Endothelial cell of umbilical vein (primary cell): ENCODE data around the gene LOXL3.

ENCODE experiments used
- CTCF ChIP-seq, 2 donors: IDR thresholded peaks; 1 replicate in 1 of 2; 2 replicates in 1 of 2; pipeline ENCODE4 v1.5.1; 2011; ENCODE audit warnings: low read length in 2 of 2, mild to moderate bottlenecking in 2 of 2, moderate library complexity in 2 of 2, control low read depth in 1 of 2, inconsistent platforms in 1 of 2, low read depth in 1 of 2; ENCODE audit not compliant: insufficient read depth in 1 of 2; ENCODE audit errors: extremely low read depth in 1 of 2
- EZH2 ChIP-seq: IDR thresholded peaks from 2 replicates; pipeline ENCODE4 v1.6.1; 2012; ENCODE audit warnings: borderline replicate concordance, low read depth, mild to moderate bottlenecking, moderate library complexity, low read length, inconsistent platforms; ENCODE audit not compliant: severe bottlenecking
- FOS ChIP-seq: IDR thresholded peaks from 2 replicates; pipeline ENCODE4 v1.6.1; 2011; ENCODE audit warnings: mild to moderate bottlenecking, low read length, moderate library complexity, borderline replicate concordance; ENCODE audit not compliant: insufficient read depth
- GATA2 ChIP-seq: IDR thresholded peaks from 2 replicates; pipeline ENCODE4 v1.7.0; 2011; ENCODE audit warnings: low read depth, mild to moderate bottlenecking, moderate library complexity, mixed read lengths, low read length; ENCODE audit not compliant: insufficient read length, insufficient read depth
- JUN ChIP-seq: IDR thresholded peaks from 2 replicates; pipeline ENCODE4 v1.6.1; 2011; ENCODE audit warnings: borderline replicate concordance, low read depth; ENCODE audit not compliant: insufficient read length, insufficient read depth
- MYC ChIP-seq: IDR thresholded peaks from one replicate; pipeline ENCODE4 v1.6.1; 2011; ENCODE audit warnings: mild to moderate bottlenecking, low read depth, low read length
- POLR2A ChIP-seq: IDR thresholded peaks from 2 replicates; pipeline ENCODE4 v1.6.1; 2012; ENCODE audit warnings: low read depth, mild to moderate bottlenecking, control low read depth, low read length
- POLR2AphosphoS5 ChIP-seq: IDR thresholded peaks from 2 replicates; pipeline ENCODE4 v1.6.1; 2012; ENCODE audit warnings: low read depth, mild to moderate bottlenecking, control low read depth, low read length, moderate library complexity; ENCODE audit not compliant: insufficient read depth
- TF ChIP-seq, protein P1 (sequence below): IDR thresholded peaks from 2 replicates; pipeline ENCODE4 v1.6.1; 2011; ENCODE audit not compliant: insufficient read depth, insufficient read length

DNA sequence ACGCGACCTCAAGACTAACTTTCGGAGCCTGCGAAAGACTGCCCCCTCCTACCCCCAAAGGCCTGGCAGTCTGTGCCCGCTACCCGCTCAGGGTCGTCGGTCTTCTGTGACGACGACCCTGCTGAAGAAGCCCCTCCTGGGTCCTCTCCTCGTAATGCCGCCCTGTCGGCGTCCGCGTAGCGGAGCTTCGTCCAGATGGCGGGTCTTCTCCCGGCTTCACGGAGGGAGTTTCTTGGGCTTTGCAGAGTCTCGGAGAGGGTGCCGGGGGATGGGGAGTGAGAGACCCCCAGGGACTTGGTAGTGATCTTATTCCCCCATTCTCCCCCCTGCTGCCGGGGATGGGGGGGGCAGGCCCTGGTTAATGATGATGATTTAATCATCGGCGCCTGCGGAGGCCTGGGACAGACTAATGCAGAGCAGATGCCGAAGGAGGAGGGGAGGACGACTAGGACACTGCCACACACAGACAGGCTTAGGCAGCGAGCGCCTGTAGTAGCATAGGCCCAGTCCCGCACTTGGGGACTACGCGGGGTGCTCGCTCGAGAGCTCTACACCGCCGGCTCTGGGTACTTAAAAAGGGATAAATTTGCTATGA is 45.7 kb downstream of the LOXL3 start:
- TF ChIP-seq CTCF (IDR thresholded peaks at IDR 0.05; ENCODE audit: extremely low read depth in 1 of 2, insufficient read depth in 1 of 2, low read depth in 1 of 2, low read length in 2 of 2) (no peak), POLR2A (no peak), MYC (no peak), EZH2 (peak; percentile 37), JUN (no peak), POLR2AphosphoS5 (no peak), FOS (no peak), GATA2 (no peak)
- TF ChIP-seq, protein P1, sequence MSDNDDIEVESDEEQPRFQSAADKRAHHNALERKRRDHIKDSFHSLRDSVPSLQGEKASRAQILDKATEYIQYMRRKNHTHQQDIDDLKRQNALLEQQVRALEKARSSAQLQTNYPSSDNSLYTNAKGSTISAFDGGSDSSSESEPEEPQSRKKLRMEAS: no peak
